Measurements from ENCODE around the gene NR3C2. TPM values are rescaled to one million over a fixed set of nuclear protein-coding genes. Genes with fewer than 3 reads are reported as not detected.

NR3C2 gene
- total RNA-seq, 1 donor from 2014 or later, result 2.5 TPM

- H3K9me3 Mint-ChIP-seq (ENCODE audit: unreplicated experiment), result no peaks in the 10 kb centered on the region
- Histone ChIP-seq H3K4me2 (ENCODE audit: low read length) (no peak overlapping the region), H3K9ac (ENCODE audit: low read length) (no peak overlapping the region), H3K27ac (ENCODE audit: low read depth, low read length) (no peak overlapping the region), H3K27me3 (ENCODE audit: insufficient read depth, low read length) (no peaks in the 10 kb centered on the region), H3K4me1 (ENCODE audit: insufficient read depth, low read length) (no peaks in the 10 kb centered on the region), H3K36me3 (ENCODE audit: insufficient read depth, low read length) (no peaks in the 10 kb centered on the region), H2AFZ (ENCODE audit: low read depth, low read length) (no peak overlapping the region), H4K20me1 (ENCODE audit: insufficient read depth, low read length) (no peaks in the 10 kb centered on the region), H3K4me3 (ENCODE audit: insufficient read depth, low read depth, low read length) (no peak overlapping the region), H3K9me3 (ENCODE audit: insufficient read depth, low read depth, low read length) (peaks cover 1% of the 10 kb centered on the region), H3K79me2 (ENCODE audit: insufficient read depth, low read length) (no peaks in the 10 kb centered on the region)
- H3K4me3 Mint-ChIP-seq (ENCODE audit: unreplicated experiment), result no peak overlapping the region
- FAIRE-seq (no peak), DNase-seq (ENCODE audit: low read depth) (no peak)
- no peaks in the 10 kb centered on the region for H3K27me3 Mint-ChIP-seq (ENCODE audit: low read depth, unreplicated experiment)
- TF ChIP-seq EZH2 (IDR thresholded peaks at IDR 0.05; ENCODE audit: insufficient read depth, low read length), result no peak
- TF ChIP-seq CTCF (IDR thresholded peaks at IDR 0.05; ENCODE audit: insufficient read depth, low read depth, low read length), result no peak
- H3K27ac Mint-ChIP-seq (ENCODE audit: unreplicated experiment), result no peak overlapping the region
- no peaks in the 10 kb centered on the region for H3K36me3 Mint-ChIP-seq (ENCODE audit: low read depth, unreplicated experiment)
- no peaks in the 10 kb centered on the region for H3K4me1 Mint-ChIP-seq (ENCODE audit: low read depth, unreplicated experiment)
Measured at GRCh38 chr4:148305751-148306150, 136.5 kb downstream of the NR3C2 start.

GRCh38 chr4:148302416-148302815 is 139.8 kb downstream of the NR3C2 start:
- Histone ChIP-seq H3K79me2 (ENCODE audit: insufficient read depth, low read length) (no peaks in the 10 kb centered on the region), H4K20me1 (ENCODE audit: insufficient read depth, low read length) (no peaks in the 10 kb centered on the region), H3K27me3 (ENCODE audit: insufficient read depth, low read length) (no peaks in the 10 kb centered on the region), H3K9ac (ENCODE audit: low read length) (no peak overlapping the region), H3K4me1 (ENCODE audit: insufficient read depth, low read length) (no peaks in the 10 kb centered on the region), H3K9me3 (ENCODE audit: insufficient read depth, low read depth, low read length) (peaks cover 5% of the 10 kb centered on the region), H3K27ac (ENCODE audit: low read depth, low read length) (no peak overlapping the region), H3K4me2 (ENCODE audit: low read length) (no peak overlapping the region), H2AFZ (ENCODE audit: low read depth, low read length) (no peak overlapping the region), H3K4me3 (ENCODE audit: insufficient read depth, low read depth, low read length) (no peak overlapping the region), H3K36me3 (ENCODE audit: insufficient read depth, low read length) (no peaks in the 10 kb centered on the region)
- no peak for FAIRE-seq
- Mint-ChIP-seq H3K27ac (ENCODE audit: unreplicated experiment) (no peak overlapping the region), H3K4me3 (ENCODE audit: unreplicated experiment) (no peak overlapping the region), H3K27me3 (ENCODE audit: low read depth, unreplicated experiment) (no peaks in the 10 kb centered on the region), H3K9me3 (ENCODE audit: unreplicated experiment) (peaks cover 3% of the 10 kb centered on the region), H3K4me1 (ENCODE audit: low read depth, unreplicated experiment) (no peaks in the 10 kb centered on the region), H3K36me3 (ENCODE audit: low read depth, unreplicated experiment) (peaks cover 2% of the 10 kb centered on the region)
- no peak for DNase-seq (ENCODE audit: low read depth)
- no peak for TF ChIP-seq CTCF (IDR thresholded peaks at IDR 0.05; ENCODE audit: insufficient read depth, low read depth, low read length)
- no peak for TF ChIP-seq EZH2 (IDR thresholded peaks at IDR 0.05; ENCODE audit: insufficient read depth, low read length)

GRCh38 chr4:148300877-148301276 is 141.3 kb downstream of the NR3C2 start:
- Histone ChIP-seq H3K27me3 (ENCODE audit: insufficient read depth, low read length) (no peaks in the 10 kb centered on the region), H3K36me3 (ENCODE audit: insufficient read depth, low read length) (no peaks in the 10 kb centered on the region), H4K20me1 (ENCODE audit: insufficient read depth, low read length) (no peaks in the 10 kb centered on the region), H3K4me3 (ENCODE audit: insufficient read depth, low read depth, low read length) (no peak overlapping the region), H3K4me1 (ENCODE audit: insufficient read depth, low read length) (no peaks in the 10 kb centered on the region), H3K79me2 (ENCODE audit: insufficient read depth, low read length) (no peaks in the 10 kb centered on the region), H3K27ac (ENCODE audit: low read depth, low read length) (no peak overlapping the region), H3K9me3 (ENCODE audit: insufficient read depth, low read depth, low read length) (peaks cover 5% of the 10 kb centered on the region), H3K9ac (ENCODE audit: low read length) (no peak overlapping the region), H2AFZ (ENCODE audit: low read depth, low read length) (no peak overlapping the region), H3K4me2 (ENCODE audit: low read length) (no peak overlapping the region)
- TF ChIP-seq CTCF (IDR thresholded peaks at IDR 0.05; ENCODE audit: insufficient read depth, low read depth, low read length) (no peak), EZH2 (IDR thresholded peaks at IDR 0.05; ENCODE audit: insufficient read depth, low read length) (no peak)
- Mint-ChIP-seq H3K4me1 (ENCODE audit: low read depth, unreplicated experiment) (no peaks in the 10 kb centered on the region), H3K27ac (ENCODE audit: unreplicated experiment) (no peak overlapping the region), H3K27me3 (ENCODE audit: low read depth, unreplicated experiment) (no peaks in the 10 kb centered on the region), H3K4me3 (ENCODE audit: unreplicated experiment) (no peak overlapping the region), H3K36me3 (ENCODE audit: low read depth, unreplicated experiment) (peaks cover 2% of the 10 kb centered on the region), H3K9me3 (ENCODE audit: unreplicated experiment) (peaks cover 3% of the 10 kb centered on the region)
- DNase-seq (ENCODE audit: low read depth), result no peak
- no peak for FAIRE-seq
